Activated CD4-positive, alpha-beta T cell treated with anti-CD3 and anti-CD28 coated beads, Interleukin-2, Interleukin-6, amounts not matched to agents 100 ng/mL and 50 ng/mL, durations not matched to agents 16 hours and 8 hours (primary cell): Measurements from ENCODE around the gene MAOA.
"Not testable (repeated sequence)": the region's sequence is repeated elsewhere in the genome, so short reads cannot be mapped to it uniquely, and the experiment has no call there.

ENCODE experiments used
- DNase-seq: peaks from one replicate; pipeline ENCODE4 v3.0.0-alpha.2; 2020

MAOA gene

DNA sequence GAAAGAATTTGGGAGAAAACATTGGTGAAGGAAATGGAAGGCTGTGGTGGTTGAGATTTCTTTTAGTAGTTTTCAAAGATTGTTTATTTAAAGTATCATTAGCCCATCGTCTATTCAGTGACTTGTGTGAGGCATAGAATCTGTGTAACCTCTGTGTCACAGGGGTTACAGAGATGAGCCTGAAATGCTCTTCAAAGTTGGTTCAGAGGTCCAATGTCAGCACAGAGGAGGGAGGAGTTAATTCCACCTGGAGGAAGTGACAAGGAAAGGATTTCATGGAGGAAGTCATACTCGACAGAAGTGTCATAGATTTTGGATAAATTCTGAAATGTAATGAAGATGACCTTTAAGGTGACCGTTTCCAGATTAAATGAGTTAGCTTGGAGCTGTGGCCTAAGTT lies 8.2 kb downstream of the MAOA start:
- no peak for DNase-seq

DNA sequence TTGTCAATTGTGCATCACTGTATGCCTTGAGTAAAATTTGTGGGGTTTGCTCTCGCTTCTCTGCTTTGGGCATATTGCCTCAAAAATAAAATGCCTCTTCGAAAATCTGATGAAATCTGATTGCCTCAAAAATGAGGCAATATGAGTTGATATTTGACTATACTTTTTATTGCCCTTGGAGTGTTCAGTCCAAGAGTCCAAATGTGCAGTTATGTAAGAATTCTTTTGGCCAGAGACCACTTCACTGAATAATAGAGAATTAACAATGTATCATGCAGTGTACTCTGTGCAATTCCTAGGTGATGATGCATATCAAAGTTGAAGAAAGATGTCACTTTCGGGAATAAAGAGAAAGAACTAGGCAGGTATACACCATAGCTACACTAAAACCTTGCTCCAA lies 8.6 kb downstream of the MAOA start:
- DNase-seq: no peak

DNA sequence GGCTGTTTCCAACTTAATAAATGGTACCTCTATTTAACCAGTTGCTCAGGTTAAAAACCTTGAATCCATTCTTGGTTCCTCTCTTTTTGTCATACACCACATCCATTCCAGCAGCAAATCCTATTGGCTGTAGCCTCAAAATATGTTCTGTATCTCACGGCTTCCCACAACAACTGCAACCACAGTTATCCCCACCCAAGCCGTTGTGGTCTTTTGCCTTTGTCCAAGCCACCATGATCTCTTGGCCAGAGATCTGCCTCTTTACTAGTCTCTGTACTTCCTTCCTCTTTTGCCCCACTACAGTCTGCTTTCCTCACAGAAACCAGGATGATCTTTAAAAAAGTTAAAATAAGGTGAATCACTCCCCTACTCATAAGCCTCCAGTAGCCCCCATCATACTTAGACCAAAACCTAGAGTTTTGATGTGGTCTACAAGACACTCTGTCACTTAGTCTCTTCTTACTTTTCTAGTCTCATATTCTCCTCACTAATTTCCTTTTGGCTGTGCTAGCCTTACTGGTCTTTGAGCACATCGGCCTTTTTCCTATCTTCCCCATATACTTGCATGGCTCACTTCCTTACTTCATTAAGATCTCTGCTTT lies 10.3 kb downstream of the MAOA start:
- no peak for DNase-seq

DNA sequence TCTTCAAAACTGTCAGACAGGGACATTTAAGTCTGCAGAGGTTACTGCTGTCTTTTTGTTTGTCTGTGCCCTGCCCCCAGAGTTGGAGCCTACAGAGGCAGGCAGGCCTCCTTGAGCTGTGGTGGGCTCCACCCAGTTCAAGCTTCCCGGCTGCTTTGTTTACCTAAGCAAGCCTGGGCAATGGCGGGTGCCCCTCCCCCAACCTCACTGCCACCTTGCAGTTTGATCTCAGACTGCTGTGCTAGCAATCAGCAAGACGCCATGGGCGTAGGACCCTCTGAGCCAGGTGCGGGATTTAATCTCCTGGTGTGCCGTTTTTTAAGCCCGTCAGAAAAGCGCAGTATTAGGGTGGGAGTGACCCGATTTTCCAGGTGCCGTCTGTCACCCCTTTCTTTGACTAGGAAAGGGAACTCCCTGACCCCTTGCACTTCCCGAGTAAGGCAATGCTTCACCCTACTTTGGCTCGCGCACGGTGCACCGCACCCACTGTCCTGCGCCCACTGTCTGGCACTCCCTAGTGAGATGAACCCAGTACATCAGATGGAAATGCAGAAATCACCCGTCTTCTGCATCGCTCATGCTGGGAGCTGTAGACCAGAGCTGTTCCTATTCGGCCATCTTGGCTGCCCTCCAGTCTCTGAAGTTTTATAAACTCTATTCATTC lies 20.0 kb downstream of the MAOA start:
- DNase-seq: not testable (repeated sequence)

DNA sequence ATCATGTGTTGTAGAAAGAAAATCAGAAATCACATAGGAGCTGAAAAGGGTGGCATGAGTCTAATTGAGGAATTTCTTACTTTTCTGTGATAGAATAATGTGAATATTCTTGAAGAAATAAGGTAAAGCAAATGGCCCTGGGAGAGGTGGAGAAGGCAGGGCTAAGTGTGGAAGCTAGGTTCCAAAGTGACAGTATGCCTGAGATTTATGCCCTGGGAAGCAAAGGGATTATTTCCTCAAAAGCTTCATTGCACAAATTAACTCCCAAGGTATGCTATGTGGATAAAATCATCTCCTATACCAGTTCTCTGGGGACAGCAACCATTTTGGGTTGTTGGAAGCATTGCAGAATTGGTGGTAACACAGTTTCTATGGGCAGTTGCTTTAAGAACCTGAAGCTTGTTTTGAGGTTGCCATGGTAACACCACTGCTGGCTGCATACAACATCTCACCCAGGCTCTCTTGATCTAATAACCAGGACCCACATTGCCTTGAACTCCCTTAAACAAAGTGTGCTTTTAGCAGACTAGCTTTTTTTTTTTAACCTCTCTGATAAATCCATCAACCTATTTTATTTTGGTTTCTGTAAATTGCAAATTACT lies 21.0 kb downstream of the MAOA start:
- DNase-seq: no peak

DNA sequence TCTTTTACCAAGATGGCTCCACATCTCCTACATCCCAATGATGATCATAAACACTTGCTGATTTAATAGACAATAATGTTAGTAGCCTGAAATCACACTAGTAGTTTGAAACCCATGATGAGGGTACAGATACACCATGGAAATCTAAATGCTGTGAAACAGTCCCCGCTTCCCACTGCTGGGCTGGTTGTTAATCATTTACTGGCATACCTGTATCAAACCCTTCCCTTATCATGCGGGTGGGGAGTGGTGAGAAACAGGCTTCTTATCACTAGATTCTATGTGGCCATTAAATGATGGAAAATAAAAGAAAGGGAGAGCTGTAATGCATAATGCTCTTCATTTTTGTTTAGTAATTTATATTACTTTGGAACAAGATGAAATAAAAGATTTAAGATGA lies 21.9 kb downstream of the MAOA start:
- DNase-seq: no peak

DNA sequence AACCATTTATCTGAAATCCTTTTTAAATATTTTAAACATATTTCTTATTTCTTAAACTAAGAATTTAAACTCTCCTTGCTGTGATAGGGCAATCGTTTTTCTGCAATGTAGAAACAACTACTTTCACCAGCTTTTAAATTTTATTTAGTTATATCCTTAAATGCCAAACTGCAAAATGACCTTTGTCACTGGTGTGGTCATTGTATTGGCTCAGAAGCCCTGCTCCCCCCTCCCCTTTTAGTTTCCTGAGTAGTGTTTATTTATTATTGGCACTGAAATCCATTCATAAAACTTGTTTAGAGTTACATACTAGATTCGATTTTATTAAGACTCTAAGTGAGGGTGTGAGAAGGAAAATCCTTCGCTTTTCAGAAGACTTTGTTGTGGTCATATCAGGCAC lies 23.0 kb downstream of the MAOA start:
- DNase-seq: no peak

DNA sequence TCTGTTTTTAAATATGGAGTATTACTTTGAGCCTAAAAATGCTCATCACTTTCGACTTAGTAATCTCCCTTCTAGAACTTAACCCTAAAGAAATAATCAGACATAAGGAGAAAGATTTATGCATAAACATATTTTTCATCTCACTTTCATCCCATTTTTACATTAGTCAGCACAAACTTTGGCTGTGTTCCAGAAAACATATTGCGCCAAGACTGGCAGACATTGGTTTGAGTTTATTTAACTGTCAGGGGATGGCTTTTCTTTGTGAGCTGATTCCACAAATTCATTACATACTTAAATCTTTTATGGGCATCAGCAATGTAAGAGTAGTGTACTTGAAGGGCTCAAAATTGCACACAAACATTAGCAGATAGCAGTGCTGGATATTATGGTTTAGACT lies 23.7 kb downstream of the MAOA start:
- no peak for DNase-seq

DNA sequence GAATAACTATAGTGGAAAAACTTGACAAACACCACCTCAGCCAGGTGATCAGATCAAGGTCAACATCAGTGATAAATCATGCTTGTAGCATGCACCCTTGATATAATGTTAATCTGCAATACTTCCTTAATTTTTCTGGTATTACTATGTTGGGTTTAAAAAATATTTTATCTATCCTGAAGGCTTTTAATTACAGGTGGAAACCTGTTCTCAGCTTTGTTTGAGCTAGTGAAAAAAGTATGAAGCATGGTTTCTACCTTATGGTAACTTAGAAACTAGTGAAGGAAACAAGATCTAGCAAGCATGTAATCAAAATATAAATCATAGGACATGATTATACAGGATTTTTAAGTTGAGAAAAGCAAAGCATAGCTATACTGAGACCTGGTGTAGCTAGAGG lies 26.6 kb downstream of the MAOA start:
- DNase-seq: no peak

DNA sequence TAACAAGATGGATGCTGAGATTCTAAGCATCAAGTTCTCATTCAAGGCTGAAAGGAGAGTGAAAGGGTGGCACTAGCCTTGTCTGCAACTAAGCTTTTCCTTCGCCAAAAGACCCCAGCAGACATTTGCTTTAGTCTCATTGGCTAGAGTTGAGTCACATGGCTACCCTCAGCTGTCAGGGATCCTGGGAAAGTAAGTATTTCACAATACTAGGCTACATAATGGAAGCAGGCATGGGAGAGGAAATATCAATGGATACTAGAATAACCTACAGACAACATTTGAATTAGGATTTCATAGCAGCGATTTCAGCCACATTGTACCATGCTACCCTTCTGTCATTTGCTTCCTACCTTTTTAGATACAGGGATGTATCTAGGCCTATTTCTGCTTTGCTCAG lies 29.1 kb downstream of the MAOA start:
- DNase-seq: no peak

DNA sequence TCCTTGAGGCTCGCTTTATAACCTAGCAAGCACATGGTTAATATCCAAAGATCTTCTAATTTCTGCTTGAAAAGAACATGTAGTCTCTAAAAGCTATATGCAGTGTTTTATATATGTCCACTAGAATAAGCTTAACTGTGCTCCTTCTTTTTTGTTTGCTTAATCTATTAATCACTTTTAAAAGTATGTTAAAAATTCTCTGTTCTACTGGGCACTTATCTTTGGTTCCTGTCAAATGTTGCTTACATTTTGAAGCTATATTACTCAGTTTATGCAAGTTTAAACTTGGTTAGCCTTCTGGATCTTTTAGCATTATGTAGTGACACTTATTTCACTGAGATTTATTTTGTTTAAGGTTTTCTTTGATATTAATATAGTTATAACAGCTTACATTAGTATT lies 32.5 kb downstream of the MAOA start:
- DNase-seq: no peak

DNA sequence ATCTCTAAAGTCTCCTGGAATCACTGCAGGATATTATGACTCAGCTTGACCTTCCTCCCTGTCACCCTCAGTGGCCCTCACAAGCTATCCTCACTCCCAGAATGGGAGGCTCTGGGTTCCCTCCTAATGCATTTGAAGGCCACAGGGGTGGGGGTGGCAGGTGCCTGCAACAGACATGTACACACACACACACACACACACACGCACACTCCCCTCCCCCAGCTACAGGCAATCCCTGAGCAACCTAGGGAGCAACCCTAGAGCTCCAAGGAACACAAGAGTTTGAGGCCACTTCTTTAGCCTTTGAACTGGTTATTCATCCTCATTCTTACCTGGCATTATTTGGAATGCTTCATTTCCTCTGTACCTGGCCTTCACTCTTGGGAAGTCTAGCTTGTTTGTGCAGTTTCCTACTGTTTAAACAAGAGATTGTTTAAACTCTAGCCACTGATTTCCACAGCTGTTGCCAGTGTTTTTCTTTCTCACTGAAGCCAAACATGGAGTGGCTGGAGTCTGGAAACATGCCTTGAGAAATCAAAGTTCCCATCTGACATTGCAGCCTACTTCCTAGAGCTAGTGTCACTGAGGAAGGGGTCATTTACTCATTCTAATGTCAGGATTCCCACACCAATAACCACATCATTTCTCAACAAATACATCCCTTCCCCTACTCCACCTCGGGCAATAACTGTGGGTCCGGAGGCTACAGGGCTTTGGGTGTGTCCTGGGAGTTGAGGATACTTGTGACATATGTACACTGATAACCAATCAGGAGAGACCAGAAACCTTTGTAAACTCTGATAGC lies 37.7 kb downstream of the MAOA start:
- no peak for DNase-seq

DNA sequence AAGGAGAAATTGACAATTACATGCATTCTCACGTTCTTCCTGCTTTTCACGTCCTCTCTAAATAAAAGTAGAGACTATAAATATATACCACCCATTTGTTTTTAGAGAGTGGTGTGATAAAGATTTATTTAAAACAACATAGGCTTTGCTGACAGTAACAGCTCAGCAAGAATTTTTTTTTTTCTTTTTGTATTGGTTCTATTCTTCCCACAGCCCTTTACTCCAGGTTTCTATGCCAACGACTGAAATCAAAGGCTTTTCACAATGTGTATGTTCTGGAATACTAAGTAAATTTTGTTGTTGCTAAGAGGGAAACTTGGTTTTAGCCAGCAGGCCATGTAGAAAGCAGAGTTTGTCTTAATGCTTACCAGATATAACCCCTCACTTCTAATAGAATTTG lies 43.4 kb downstream of the MAOA start:
- DNase-seq: no peak

DNA sequence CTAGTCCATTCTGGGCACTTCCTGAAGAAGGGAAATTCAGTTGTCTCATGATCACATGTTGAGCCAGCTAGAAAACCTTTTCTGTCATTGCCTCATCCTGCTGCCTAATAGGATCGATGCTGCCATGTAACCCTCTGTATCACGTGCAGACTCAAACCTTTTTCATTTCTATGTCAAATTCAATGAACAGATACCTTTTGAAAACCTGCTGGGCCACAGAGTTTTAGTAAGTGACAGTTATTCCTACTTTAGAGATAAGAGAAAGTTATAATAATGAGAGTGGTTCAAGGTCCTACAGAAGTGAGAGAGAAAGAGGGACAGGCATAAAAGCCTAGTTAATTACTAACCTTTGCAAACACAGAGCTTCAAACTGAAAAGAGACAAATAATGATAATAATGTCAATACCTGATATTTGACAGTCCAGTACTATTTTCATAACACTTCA lies 46.0 kb downstream of the MAOA start:
- DNase-seq: no peak

DNA sequence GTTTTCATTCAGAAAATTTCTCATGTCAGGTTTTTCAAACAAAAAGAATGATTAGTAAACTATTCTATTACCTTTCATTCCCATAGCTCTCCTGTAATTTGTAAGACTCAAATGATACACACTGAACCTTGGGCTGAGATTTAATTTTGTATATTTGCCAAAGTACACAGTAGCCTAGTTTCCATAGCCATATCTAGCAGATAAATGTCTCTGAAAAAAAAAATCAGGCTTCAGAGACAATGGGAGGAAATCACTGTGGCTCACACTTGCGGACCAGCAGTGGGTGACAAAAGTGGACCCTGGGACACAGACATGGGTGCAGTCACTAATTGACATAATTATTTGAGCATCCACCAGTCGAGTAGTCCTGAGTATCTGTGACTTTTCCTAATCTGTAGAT lies 46.6 kb downstream of the MAOA start:
- no peak for DNase-seq

DNA sequence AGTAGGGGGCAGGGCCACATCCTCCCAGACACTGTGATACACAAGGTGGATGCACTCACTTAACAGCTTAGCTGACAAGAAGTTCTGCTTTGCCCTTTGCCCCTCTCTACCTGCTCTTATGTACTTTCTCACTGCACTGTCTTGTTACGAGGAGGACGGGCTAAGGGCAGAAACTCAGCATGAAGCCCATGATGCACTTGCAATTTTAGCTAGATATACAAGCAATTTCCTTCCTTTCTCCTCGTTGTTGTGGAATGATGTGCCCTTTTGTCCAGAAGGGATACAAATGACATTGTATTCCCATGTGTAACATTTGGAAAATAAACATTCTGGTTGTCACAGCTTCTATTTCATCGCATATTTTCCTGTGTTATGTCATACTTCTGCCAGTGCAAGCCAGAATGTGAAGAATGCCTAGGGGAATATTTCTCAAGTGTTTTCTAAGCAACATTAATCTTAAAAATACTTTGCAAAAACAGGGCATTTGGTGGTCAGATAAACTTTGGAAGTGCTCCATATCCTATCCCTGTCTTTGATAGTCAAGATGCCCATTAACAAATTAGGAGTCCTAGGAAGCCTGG lies 47.2 kb downstream of the MAOA start:
- DNase-seq: no peak

DNA sequence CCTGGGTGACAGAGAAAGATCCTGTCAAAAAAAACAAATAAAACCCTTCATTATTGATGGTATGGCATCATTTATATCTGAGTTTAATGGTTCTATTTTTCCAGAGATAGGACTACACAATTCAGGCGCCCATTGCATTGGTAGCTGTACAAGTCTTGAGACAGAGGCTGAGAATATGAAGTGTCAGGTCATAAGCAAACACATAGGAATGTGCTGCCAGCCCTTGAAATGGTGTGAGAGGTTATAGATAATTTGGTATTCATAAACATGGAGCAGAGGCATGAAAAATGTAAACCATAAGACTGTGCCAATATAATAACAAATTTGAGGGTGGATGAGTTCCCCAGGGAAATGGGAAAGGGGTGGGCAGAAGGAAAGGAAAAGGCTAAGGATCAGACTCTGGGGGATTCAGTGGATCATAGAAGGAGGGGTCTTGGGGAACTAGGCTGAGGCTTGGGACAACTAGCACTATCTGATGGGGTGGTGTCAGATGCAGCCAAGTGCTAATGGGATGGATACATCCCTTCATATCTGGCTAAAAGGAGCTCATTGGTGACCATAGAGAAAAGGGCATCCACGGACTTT lies 50.8 kb downstream of the MAOA start:
- no peak for DNase-seq

DNA sequence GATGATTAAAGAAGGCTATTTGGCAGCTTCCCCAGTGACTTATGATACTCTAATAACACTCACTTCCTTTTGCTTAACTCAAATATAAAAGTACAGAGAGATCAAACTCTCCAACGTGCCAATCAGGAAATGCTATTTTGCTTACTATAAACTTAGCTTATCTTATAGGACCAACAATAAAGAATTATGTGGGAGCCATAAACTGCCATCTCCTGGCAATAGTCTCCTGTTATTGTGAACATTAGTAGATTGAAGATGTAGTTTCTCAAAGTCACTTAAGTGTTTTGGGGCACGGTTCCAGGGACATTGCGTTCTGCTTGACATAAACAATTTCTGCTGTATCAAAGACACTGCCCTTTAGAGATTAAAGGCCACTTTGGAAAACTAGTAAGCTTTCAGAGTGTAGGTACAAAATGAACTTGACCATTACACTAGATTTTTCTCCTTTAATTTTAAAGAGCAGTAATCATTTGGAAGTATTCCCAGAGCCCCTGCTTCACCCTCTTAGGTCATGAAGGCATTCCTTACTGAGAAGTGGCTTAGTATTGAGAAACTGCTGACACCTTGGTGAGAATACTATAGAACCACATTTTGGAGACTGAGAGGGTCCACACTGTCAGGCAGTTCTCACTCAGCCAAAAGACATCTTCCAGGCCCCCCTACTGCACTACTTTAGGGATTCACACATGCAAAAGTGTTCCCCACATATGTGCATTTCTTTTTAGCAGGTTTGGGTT lies 51.9 kb downstream of the MAOA start:
- no peak for DNase-seq

DNA sequence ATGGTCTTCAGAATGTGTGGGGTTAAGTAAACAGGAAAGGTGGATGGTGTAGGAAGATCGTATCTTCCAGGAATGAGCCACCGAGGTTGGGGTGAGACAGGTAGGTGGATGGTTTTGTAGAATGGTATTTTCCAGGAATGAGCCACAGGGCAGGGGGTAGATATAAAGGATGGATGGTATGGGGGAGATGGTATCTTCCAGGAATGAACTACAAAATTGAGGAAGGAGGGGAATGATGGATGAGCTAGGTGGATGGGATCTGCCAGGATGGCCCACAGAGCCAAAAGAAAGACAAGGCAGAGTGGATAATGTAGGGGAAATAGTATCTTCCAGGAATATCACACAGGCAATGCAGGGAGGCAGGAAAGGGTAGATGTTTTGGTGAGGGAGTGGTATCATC lies 60.0 kb downstream of the MAOA start:
- no peak for DNase-seq

DNA sequence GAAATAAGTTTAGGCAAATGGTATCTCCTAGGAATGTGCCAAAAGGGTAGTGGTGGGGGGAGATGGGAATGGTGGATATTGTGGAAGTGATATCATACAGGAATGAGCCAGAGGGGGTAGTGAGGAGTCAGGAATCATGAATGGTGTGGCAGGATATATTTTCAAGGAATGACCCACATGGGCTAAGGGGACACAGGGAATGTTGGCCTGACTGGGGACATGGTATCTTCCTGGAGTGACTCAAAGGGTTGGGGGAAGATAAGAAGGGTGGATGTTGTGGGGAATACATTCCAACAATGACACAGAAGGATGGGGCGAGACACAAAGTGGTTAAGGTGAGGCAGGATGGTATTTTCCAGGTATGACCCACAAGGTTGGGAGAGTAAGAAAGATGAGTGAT lies 60.6 kb downstream of the MAOA start:
- no peak for DNase-seq

DNA sequence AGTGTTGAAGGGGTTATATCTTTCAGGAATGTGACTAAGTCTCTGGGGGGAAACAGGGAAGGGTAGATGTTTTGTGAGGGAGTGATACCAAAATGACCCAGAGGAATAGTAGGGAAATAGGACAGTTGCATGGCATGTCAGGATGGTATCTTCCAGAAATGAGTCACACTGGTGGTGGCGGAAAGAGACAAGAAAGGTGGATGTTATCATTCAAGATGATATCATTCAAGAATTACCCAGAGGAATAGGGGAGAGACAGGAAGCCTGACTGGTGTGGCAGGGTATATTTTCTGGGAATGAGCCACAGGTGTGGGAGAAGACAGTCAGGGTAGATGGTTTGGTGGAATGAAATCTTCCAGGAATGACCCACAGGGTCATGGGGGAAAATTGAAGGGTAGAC lies 61.1 kb downstream of the MAOA start:
- no peak for DNase-seq

DNA sequence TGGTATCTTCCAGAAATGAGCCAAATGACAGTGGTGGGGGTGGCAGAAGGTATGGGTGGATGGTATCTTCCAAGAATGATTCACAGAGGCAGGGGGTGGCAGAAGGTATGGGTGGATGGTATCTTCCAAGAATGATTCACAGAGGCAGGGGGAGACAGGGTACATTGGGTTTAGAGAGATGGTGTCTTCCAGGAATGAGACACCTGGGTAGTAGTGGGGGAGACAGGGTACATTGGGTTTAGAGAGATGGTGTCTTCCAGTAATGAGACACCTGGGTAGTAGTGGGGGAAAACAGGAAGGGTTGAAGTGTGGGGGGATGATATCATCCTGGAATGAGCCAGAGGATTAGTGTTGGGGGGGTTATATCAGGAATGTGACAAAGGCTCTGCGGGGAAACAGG lies 62.0 kb downstream of the MAOA start:
- DNase-seq: no peak
